A549 (cell line): ENCODE measurements around the gene MAP3K10. TPM values are rescaled to one million over a fixed set of nuclear protein-coding genes. Genes with fewer than 3 reads are reported as not detected.

Experiments used
- ATAC-seq, 2 experiments: fragments of 200-7000 bp in 1 of 2; fragments of >200 bp in 1 of 2; cut with Nextera tagmentation in 1 of 2; cut with Tn5 transposase in 1 of 2; 3 replicates each; pipeline versions ENCODE4 v1.8.0 to v1.9.1; 2018 to 2020; ENCODE audit warnings: mild to moderate bottlenecking in 1 of 2, moderate library complexity in 1 of 2
- CTCF ChIA-PET: fragments of 300-600 bp; sonication (Branson Sonifier 250); formaldehyde crosslinking; extraction: SDS; loops from one replicate; lab custom pipeline; 2021; ENCODE audit warnings: antibody characterized with exemption, inconsistent platforms; lab: Yijun Ruan, JAX
- POLR2A ChIA-PET: fragments of 350-600 bp; formaldehyde crosslinking; extraction: SDS; loops from one replicate; lab custom pipeline; 2021; ENCODE audit warnings: antibody characterized with exemption, inconsistent platforms; lab: Yijun Ruan, JAX
- DNase-seq, 2 experiments: peaks; one replicate each; pipeline versions ENCODE4 v3.0.0 to v3.0.0-alpha.2; 2011 to 2016; ENCODE audit warnings: low read depth in 1 of 2, low spot score in 1 of 2
- FAIRE-seq: peaks from 2 replicates; lab custom pipeline; 2011; peaks lifted over from hg19 to GRCh38; lab: Jason Lieb, UNC
- H3K27ac ChIP-seq, 2 experiments: fragments of >200 bp; sonication (Bioruptor Twin); formaldehyde crosslinking; 3 replicates each; pipeline ENCODE4 v1.5.1; 2016 to 2017
- H3K4me1 ChIP-seq: fragments of >200 bp; sonication (Bioruptor Twin); formaldehyde crosslinking; 3 replicates; pipeline ENCODE4 v1.6.1; 2016
- H3K4me2 ChIP-seq: fragments of >200 bp; sonication (Bioruptor Twin); formaldehyde crosslinking; 3 replicates; pipeline ENCODE4 v1.6.1; 2016
- H3K4me3 ChIP-seq: fragments of >200 bp; sonication (Bioruptor Twin); formaldehyde crosslinking; 3 replicates; pipeline ENCODE4 v1.5.1; 2016
- H3K9me3 ChIP-seq: fragments of >200 bp; sonication (Bioruptor Twin); formaldehyde crosslinking; 3 replicates; pipeline ENCODE4 v1.6.1; 2016
- CBX2 ChIP-seq: fragments of 200-600 bp; sonication (generic); IDR thresholded peaks from 2 replicates; pipeline ENCODE4 v1.6.1; 2016; ENCODE audit warnings: low read depth, mild to moderate bottlenecking, borderline replicate concordance
- CBX8 ChIP-seq: fragments of 200-600 bp; sonication (generic); IDR thresholded peaks from 2 replicates; pipeline ENCODE4 v1.6.1; 2016
- CEBPB ChIP-seq, 2 experiments: fragments of >200 bp in 1 of 2; sonication (Bioruptor Twin) in 1 of 2; formaldehyde crosslinking in 1 of 2; IDR thresholded peaks; 2 replicates each; pipeline ENCODE4 v1.6.1; 2012 to 2016
- CHD2 ChIP-seq: fragments of 150-350 bp; IDR thresholded peaks from 2 replicates; pipeline ENCODE4 v1.6.1; 2014; ENCODE audit warnings: low read length; ENCODE audit not compliant: partially characterized antibody
- EHF ChIP-seq: fragments of 250-450 bp; sonication (Bioruptor Pico); IDR thresholded peaks from 2 replicates; pipeline ENCODE4 v1.5.0; 2020; ENCODE audit warnings: mild to moderate bottlenecking
- EP300 ChIP-seq, 2 experiments: fragments of >200 bp; sonication (Bioruptor Twin); formaldehyde crosslinking; IDR thresholded peaks; 2 replicates in 1 of 2; 3 replicates in 1 of 2; pipeline ENCODE4 v1.6.1; 2016 to 2017
- FOSB ChIP-seq: fragments of 250-450 bp; sonication (Bioruptor Pico); IDR thresholded peaks from 2 replicates; pipeline ENCODE4 v1.5.0; 2020; ENCODE audit warnings: mild to moderate bottlenecking, moderate library complexity
- FOSL2 ChIP-seq, 2 experiments: fragments of 450-650 bp in 1 of 2; fragments of >200 bp in 1 of 2; sonication (Bioruptor Twin) in 1 of 2; formaldehyde crosslinking; IDR thresholded peaks; 2 replicates each; pipeline versions ENCODE4 v1.5.0 to v1.6.1; 2016 to 2020; ENCODE audit warnings: mild to moderate bottlenecking in 1 of 2, moderate library complexity in 1 of 2
- HEYL ChIP-seq: fragments of 250-450 bp; sonication (Bioruptor Pico); IDR thresholded peaks from 2 replicates; pipeline ENCODE4 v1.8.0; 2021; ENCODE audit warnings: mild to moderate bottlenecking, moderate library complexity
- HOXA7 ChIP-seq: fragments of 250-450 bp; sonication (Bioruptor Pico); IDR thresholded peaks from 2 replicates; pipeline ENCODE4 v1.5.0; 2020; ENCODE audit warnings: mild to moderate bottlenecking, moderate library complexity
- KDM1A ChIP-seq: fragments of 200-600 bp; sonication (generic); IDR thresholded peaks from 2 replicates; pipeline ENCODE4 v1.6.1; 2016; ENCODE audit warnings: low read depth, mild to moderate bottlenecking
- MAFK ChIP-seq: fragments of 450-650 bp; IDR thresholded peaks from 2 replicates; pipeline ENCODE4 v1.6.1; 2014; ENCODE audit not compliant: partially characterized antibody
- MAZ ChIP-seq: fragments of 150-350 bp; IDR thresholded peaks from 2 replicates; pipeline ENCODE4 v1.6.1; 2014; ENCODE audit warnings: antibody characterized with exemption, low read depth, low read length, borderline replicate concordance
- MYC ChIP-seq: IDR thresholded peaks from 2 replicates; pipeline ENCODE4 v1.6.1; 2012; ENCODE audit warnings: mild to moderate bottlenecking, inconsistent platforms, low read length, improper control_type of control experiment, borderline replicate concordance
- NPAS2 ChIP-seq: fragments of 250-450 bp; sonication (Bioruptor Pico); IDR thresholded peaks from 2 replicates; pipeline ENCODE4 v1.8.0; 2022; ENCODE audit warnings: mild to moderate bottlenecking, moderate library complexity, borderline replicate concordance
- PHF8 ChIP-seq: fragments of 200-600 bp; sonication (generic); IDR thresholded peaks from 2 replicates; pipeline ENCODE4 v1.6.1; 2016; ENCODE audit warnings: low read depth, mild to moderate bottlenecking, antibody characterized with exemption, moderate library complexity, borderline replicate concordance
- RFX5 ChIP-seq: fragments of 450-650 bp; IDR thresholded peaks from 2 replicates; pipeline ENCODE4 v1.7.1; 2014; ENCODE audit warnings: antibody characterized with exemption, mild to moderate bottlenecking, moderate library complexity
- RNF2 ChIP-seq: fragments of 200-600 bp; sonication (generic); IDR thresholded peaks from 2 replicates; pipeline ENCODE4 v1.6.1; 2016; ENCODE audit warnings: low read depth, mild to moderate bottlenecking, antibody characterized with exemption, moderate library complexity, borderline replicate concordance
- TP53 ChIP-seq: fragments of 250-450 bp; sonication (Bioruptor Pico); IDR thresholded peaks from 2 replicates; pipeline ENCODE4 v1.5.0; 2021; ENCODE audit warnings: mild to moderate bottlenecking, moderate library complexity
- ZNF302 ChIP-seq: fragments of 250-450 bp; sonication (Bioruptor Pico); IDR thresholded peaks from 2 replicates; pipeline ENCODE4 v1.9.0; 2021; ENCODE audit warnings: inconsistent platforms, mild to moderate bottlenecking, moderate library complexity
- ZSCAN20 ChIP-seq: fragments of 250-450 bp; sonication (Bioruptor Pico); IDR thresholded peaks from 2 replicates; pipeline ENCODE4 v1.8.0; 2022; ENCODE audit warnings: mild to moderate bottlenecking, moderate library complexity
- WGBS: methylation state at CpG from one replicate; pipeline ENCODE4 v1.1.6; 2017; ENCODE audit errors: missing lambda C conversion rate; 5-methylcytosine and 5-hydroxymethylcytosine counted together
- polyA plus RNA-seq, 4 experiments: library from polyadenylated mRNA; depleted of rRNA in 3 of 4; stranded (reverse); fragments of >200 nt; fragmentation: RNase III in 1 of 4; extraction: RNeasy Plus Mini Kit Qiagen cat#74134 plus additional on column Dnase treatment in 1 of 4; gene quantifications; 2 replicates in 3 of 4; 3 replicates in 1 of 4; pipeline ENCODE4 v1.2.3, GENCODE V29; 2011 to 2017
- TF ChIP-seq, protein P1 (sequence below): IDR thresholded peaks from 2 replicates; pipeline ENCODE4 v1.6.1; 2012
- TF ChIP-seq, protein P2 (sequence below): fragments of >200 bp; sonication (Bioruptor Twin); formaldehyde crosslinking; IDR thresholded peaks from 3 replicates; pipeline ENCODE4 v1.5.1; 2016

MAP3K10 gene
- polyA plus RNA-seq, 2 of the 4 experiments (the other 2 are of a cell fraction) = 6.6 to 21.0 TPM

DNA sequence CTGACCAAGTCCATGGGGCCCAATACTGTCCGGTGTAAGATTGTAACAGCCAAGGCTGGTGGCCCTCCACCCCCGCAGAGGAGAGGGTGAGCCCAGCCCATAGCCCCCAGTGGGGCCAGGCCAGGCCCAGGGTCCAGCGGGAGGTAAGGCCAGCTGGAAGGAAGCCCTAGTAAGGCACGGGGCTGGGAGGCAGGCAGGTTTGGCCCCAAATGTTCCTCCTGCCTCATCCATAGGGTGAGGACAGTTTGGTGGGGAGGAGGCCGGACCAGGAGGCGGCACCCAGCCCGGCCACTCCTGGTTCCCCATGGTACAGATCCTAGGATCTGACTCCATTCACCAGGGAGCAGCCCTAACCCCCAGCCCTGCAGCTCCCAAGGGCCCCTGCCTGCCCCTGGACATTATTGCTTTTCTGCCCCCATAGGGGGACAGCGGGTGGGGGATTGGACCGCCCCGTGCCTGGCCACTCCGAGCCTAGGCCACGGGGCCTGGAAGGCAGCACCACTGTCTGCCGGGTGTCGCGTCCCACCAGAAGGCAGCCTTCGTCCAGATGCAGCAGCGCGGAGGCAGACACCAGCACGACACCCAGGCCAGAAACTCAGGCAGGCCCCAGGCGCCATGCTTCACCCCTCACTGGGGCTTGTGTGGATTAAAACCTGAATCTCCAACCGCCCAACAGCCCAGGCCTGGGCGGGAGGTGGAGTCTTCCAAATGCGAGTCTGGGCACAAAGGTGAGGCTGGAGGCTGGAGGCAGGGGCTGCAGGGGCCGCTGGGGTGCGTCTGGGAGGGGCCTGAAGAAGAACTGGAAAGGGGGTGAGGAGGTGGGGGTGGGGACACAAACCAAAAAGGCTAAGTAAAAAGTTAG is 42.0 kb downstream of the MAP3K10 start (continued):
- TF ChIP-seq, protein P1, sequence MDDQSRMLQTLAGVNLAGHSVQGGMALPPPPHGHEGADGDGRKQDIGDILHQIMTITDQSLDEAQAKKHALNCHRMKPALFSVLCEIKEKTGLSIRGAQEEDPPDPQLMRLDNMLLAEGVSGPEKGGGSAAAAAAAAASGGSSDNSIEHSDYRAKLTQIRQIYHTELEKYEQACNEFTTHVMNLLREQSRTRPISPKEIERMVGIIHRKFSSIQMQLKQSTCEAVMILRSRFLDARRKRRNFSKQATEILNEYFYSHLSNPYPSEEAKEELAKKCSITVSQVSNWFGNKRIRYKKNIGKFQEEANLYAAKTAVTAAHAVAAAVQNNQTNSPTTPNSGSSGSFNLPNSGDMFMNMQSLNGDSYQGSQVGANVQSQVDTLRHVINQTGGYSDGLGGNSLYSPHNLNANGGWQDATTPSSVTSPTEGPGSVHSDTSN = no peak
- TF ChIP-seq TP53 (CRISPR knock-in tag) (no peak), CBX8 (no peak), CHD2 (no peak), CBX2 (no peak), EHF (CRISPR knock-in tag) (no peak), MYC (no peak), MAFK (no peak), HEYL (CRISPR knock-in tag) (no peak), EP300 (IDR thresholded peaks at IDR 0.05) (no peak)
- TF ChIP-seq, all 56 proteins: peak for 0

DNA sequence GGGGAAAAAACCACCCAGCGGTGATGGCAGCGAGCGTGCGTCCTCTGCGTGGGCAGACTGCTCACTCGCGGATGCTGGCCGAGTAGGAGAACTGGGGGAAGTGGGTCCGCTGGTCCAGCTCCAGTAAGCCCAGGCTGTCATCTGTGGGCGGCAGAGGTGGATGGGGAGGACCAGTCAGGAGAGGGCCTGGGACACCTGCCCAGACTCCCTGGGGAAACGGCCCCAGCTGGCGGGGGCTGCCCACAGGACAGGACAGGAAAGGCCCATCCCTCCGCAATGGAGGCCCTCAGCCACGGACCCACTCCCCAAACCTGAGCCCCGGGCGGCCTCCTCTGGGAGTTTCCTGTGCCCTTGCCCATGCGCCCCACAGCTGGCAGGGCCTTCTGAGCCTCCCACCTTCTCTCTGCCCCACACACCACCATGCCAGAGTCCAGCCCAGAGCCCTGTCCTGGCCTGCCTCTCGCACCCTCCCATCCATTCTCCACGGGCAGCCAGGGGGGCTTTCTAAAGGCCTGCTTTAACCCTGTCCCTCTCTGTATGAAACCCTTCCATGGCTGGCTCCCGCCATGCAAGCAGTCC is 42.7 kb downstream of the MAP3K10 start:
- no peak overlapping the region for H3K27ac ChIP-seq
- POLR2A ChIA-PET = no interaction called here
- ATAC-seq = no peak
- no peak for TF ChIP-seq ZSCAN20 (CRISPR knock-in tag)
- no peak for TF ChIP-seq RNF2
- TF ChIP-seq CBX2 = no peak
- TF ChIP-seq, protein P2, sequence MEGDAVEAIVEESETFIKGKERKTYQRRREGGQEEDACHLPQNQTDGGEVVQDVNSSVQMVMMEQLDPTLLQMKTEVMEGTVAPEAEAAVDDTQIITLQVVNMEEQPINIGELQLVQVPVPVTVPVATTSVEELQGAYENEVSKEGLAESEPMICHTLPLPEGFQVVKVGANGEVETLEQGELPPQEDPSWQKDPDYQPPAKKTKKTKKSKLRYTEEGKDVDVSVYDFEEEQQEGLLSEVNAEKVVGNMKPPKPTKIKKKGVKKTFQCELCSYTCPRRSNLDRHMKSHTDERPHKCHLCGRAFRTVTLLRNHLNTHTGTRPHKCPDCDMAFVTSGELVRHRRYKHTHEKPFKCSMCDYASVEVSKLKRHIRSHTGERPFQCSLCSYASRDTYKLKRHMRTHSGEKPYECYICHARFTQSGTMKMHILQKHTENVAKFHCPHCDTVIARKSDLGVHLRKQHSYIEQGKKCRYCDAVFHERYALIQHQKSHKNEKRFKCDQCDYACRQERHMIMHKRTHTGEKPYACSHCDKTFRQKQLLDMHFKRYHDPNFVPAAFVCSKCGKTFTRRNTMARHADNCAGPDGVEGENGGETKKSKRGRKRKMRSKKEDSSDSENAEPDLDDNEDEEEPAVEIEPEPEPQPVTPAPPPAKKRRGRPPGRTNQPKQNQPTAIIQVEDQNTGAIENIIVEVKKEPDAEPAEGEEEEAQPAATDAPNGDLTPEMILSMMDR = no peak
- TF ChIP-seq MAFK = no peak
- no peak for TF ChIP-seq RFX5
- TF ChIP-seq, all 56 proteins: peak for 0
- FAIRE-seq (no peak), DNase-seq (no peak)
- CTCF ChIA-PET = interaction anchor here (0.8 to 1.5 kb wide), 3 partner anchors 9 to 94 kb away, joined by 4 to 6 read pairs (median 4); no protein-coding TSS in a partner anchor
- Histone ChIP-seq H3K4me2 (no peak overlapping the region), H3K4me1 (peaks cover 34% of the 10 kb centered on the region), H3K4me3 (no peak overlapping the region), H3K9me3 (no peaks in the 10 kb centered on the region)
- WGBS = 93% methylated on average over 20 of the region's 20 CpGs

DNA sequence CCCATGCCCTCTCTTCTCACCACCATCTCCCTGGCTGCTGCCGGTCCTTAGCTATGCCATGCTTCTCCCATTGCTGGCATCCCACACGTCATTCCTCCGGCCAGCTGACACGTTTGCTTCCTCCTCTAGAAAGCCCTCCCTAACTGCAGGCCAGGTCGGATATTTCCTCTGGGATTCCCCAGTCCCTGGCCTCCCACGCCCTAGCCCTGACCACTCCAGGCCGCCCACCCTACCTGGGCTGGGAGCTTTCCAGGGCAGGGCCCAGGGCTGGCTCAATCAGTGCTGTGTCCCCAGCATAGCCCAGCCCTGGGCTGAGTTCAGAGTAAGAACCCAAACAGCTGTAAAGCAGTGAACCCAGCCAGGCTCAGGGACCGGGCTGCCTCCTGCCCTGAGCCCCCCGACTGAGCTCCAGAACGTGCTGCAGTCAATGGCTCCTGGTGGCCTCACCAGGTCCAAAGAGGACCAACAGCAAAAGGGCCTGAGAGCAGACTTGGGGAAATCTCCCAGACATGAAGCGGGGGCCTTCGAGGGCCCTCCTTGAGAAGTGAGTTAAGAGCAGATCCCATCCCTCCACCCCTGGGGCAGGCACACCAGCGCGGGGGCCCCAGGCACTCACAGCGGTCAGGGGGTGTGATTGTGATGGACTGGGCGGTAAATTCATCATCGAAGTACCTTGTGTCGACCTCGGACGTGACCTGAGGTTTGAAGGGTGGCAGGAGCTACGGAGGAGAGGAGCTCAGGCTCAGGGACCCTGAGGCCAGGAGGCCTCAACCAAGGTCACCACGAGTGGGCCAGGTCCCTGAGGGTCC is 43.4 kb downstream of the MAP3K10 start:
- FAIRE-seq (no peak), DNase-seq (no peak), ATAC-seq (no peak)
- no peak overlapping the region for H3K27ac ChIP-seq
- H3K9me3 ChIP-seq = no peaks in the 10 kb centered on the region
- 84% methylated on average over 20 of the region's 22 CpGs for WGBS
- POLR2A ChIA-PET = no interaction called here
- peaks cover 27% of the 10 kb centered on the region for H3K4me1 ChIP-seq
- no peak overlapping the region for H3K4me2 ChIP-seq
- H3K4me3 ChIP-seq = no peak overlapping the region
- CTCF ChIA-PET = interaction anchor here (0.6 to 5.4 kb wide), 11 partner anchors 8 to 683 kb away, joined by 3 to 36 read pairs (median 6); no protein-coding TSS in a partner anchor
- TF ChIP-seq KDM1A = no peak
- no peak for TF ChIP-seq ZNF302 (CRISPR knock-in tag)
- TF ChIP-seq HOXA7 (CRISPR knock-in tag) = no peak
- TF ChIP-seq, protein P1 = no peak
- TF ChIP-seq CBX8 = no peak
- no peak for TF ChIP-seq FOSL2 (IDR thresholded peaks at IDR 0.05)
- TF ChIP-seq FOSL2 (CRISPR knock-in tag; IDR thresholded peaks at IDR 0.05) = no peak
- TF ChIP-seq FOSB (CRISPR knock-in tag) = no peak
- no peak for TF ChIP-seq CEBPB (IDR thresholded peaks at IDR 0.05)
- TF ChIP-seq NPAS2 (CRISPR knock-in tag) = no peak
- TF ChIP-seq MAZ = no peak
- TF ChIP-seq CBX2 = no peak
- no peak for TF ChIP-seq PHF8
- no peak for TF ChIP-seq MAFK
